Eye (tissue), 1 donor: ENCODE measurements around the gene SNU13.
"Not testable (repeated sequence)": the region's sequence is repeated elsewhere in the genome, so short reads cannot be mapped to it uniquely, and the experiment has no call there.

Experiments
- DNase-seq: peaks from one replicate; pipeline ENCODE4 v3.0.0-alpha.2; 2015

The SNU13 gene

GRCh38 chr22:41688365-41689211 lies at the start of gene SNU13:
Gene SNU13, minus strand, starts transcription at chr22:41688867. Its CDS starts 71 bp downstream, at chr22:41688796.
- DNase-seq = peak; percentile 96

GRCh38 chr22:41733241-41733640 lies 44.6 kb upstream of the SNU13 start:
- DNase-seq = not testable (repeated sequence)

GRCh38 chr22:41732096-41732772 lies 43.6 kb upstream of the SNU13 start:
- DNase-seq = no peak

- no peak for DNase-seq
Observed at GRCh38 chr22:41731609-41732008, 42.9 kb upstream of the SNU13 start.

GRCh38 chr22:41725510-41726110 lies 36.9 kb upstream of the SNU13 start:
- DNase-seq = no peak

GRCh38 chr22:41722496-41722895 lies 33.8 kb upstream of the SNU13 start:
- DNase-seq = no peak

- no peak for DNase-seq
Observed at GRCh38 chr22:41713004-41713403, 24.3 kb upstream of the SNU13 start.

GRCh38 chr22:41709341-41709740 lies 20.7 kb upstream of the SNU13 start:
- DNase-seq = no peak

GRCh38 chr22:41702763-41703162 lies 14.1 kb upstream of the SNU13 start:
- DNase-seq = no peak

- DNase-seq = no peak
Observed at GRCh38 chr22:41700108-41700364, 11.4 kb upstream of the SNU13 start.

GRCh38 chr22:41699264-41700107 lies 10.8 kb upstream of the SNU13 start, which contains the start of gene MEI1:
Gene MEI1, plus strand, starts transcription at chr22:41699503. Its CDS starts 36 bp downstream, at chr22:41699539.
- DNase-seq = peak; percentile 93

GRCh38 chr22:41697126-41697775 lies 8.6 kb upstream of the SNU13 start:
- peak; percentile 99 for DNase-seq

GRCh38 chr22:41696703-41697102 lies 8.0 kb upstream of the SNU13 start:
- DNase-seq = no peak

GRCh38 chr22:41695211-41695610 lies 6.5 kb upstream of the SNU13 start:
- no peak for DNase-seq

GRCh38 chr22:41690476-41690875 lies 1.8 kb upstream of the SNU13 start:
- DNase-seq = no peak

GRCh38 chr22:41687901-41688364 lies 734 bp downstream of the SNU13 start:
- DNase-seq = peak; percentile 54

GRCh38 chr22:41686890-41687289 lies 1.8 kb downstream of the SNU13 start:
- not testable (repeated sequence) for DNase-seq

- DNase-seq = no peak
Observed at GRCh38 chr22:41684194-41684593, 4.5 kb downstream of the SNU13 start.

- no peak for DNase-seq
Observed at GRCh38 chr22:41683616-41684015, 5.1 kb downstream of the SNU13 start.

- no peak for DNase-seq
Observed at GRCh38 chr22:41683052-41683451, 5.6 kb downstream of the SNU13 start.

- peak; percentile 96 for DNase-seq
Observed at GRCh38 chr22:41682033-41682807, 6.4 kb downstream of the SNU13 start.
